Measurements from ENCODE around the gene ZNRF1. TPM values are rescaled to one million over a fixed set of nuclear protein-coding genes. Genes with fewer than 3 reads are reported as not detected.
A peak's percentile ranks its signal among the peaks of the same experiment; 100 is the strongest.

The ZNRF1 gene
- total and polyA plus RNA-seq, 2 of the 13 experiments (the other 11 are each of a cell fraction or from before 2014, with no cell fraction given): 43.9 to 58.7 TPM

- no peak for TF ChIP-seq SNAPC4 (CRISPR knock-in tag; IDR thresholded peaks at IDR 0.05)
- TF ChIP-seq ZNF24 (IDR thresholded peaks at IDR 0.05): no peak
- TF ChIP-seq FOXP1 (IDR thresholded peaks at IDR 0.05): no peak
- no peak for TF ChIP-seq FOXP1 (CRISPR knock-in tag; IDR thresholded peaks at IDR 0.05)
Measured at GRCh38 chr16:75116911-75117245, 118.1 kb downstream of the ZNRF1 start (continued).

- intact Hi-C loops (cut with micrococcal nuclease; ENCODE audit: unreplicated experiment): no loop called here
- CTCF ChIA-PET (ENCODE audit: low intra/inter-chr PET ratio, low total read pairs): no interaction called here
- 10% methylated on average over 6 of the region's 6 CpGs for WGBS (ENCODE audit: low lambda C conversion rate)
- TF ChIP-seq DPF2 (CRISPR knock-in tag; IDR thresholded peaks at IDR 0.05; ENCODE audit: borderline replicate concordance, low read depth) (no peak), GABPA (IDR thresholded peaks at IDR 0.05; ENCODE audit: low read depth, low read length) (no peak), GABPA (CRISPR knock-in tag; IDR thresholded peaks at IDR 0.05; ENCODE audit: low read depth) (peak; percentile 47), ZMYM2 (CRISPR knock-in tag; IDR thresholded peaks at IDR 0.05) (no peak), DR1 (CRISPR knock-in tag; IDR thresholded peaks at IDR 0.05) (no peak), FOXC1 (CRISPR knock-in tag; IDR thresholded peaks at IDR 0.05; ENCODE audit: borderline replicate concordance) (no peak), EP300 (IDR thresholded peaks at IDR 0.05; ENCODE audit: low read depth in 2 of 2, low read length in 2 of 2) (0 out of 4 replicates have a peak, but pooled peaks of 1 of the 2 experiments have one; percentile 33), EP300 (CRISPR knock-in tag; IDR thresholded peaks at IDR 0.05; ENCODE audit: borderline replicate concordance) (no peak), ZNF510 (CRISPR knock-in tag; IDR thresholded peaks at IDR 0.05; ENCODE audit: low read depth) (no peak)
Measured at GRCh38 chr16:75118943-75119539, 120.2 kb downstream of the ZNRF1 start.

More at GRCh38 chr16:75118943-75119539, 120.2 kb downstream of the ZNRF1 start:
- FAIRE-seq (peak; percentile 83), ATAC-seq (peak; percentile 6; the same call in 1 of the 3 replicates), DNase-seq (ENCODE audit: low spot score) (peak; percentile 51)
- Histone ChIP-seq H3K4me3 (replicated peaks in 1 of 3; ENCODE audit: insufficient read depth in 1 of 3, low read depth in 2 of 3, low read length in 3 of 3) (peak overlapping the region; percentile 54 to 57 (median 56); a peak in 4 of 6 replicates), H3K36me3 (replicated peaks in 1 of 2; ENCODE audit: control insufficient read depth in 1 of 2, insufficient read depth in 2 of 2, low read length in 2 of 2) (no peaks in the 10 kb centered on the region; a peak in 1 of 5 replicates), H3K4me2 (ENCODE audit: low read depth, low read length) (peak overlapping the region; percentile 70), H3K27me3 (ENCODE audit: control insufficient read depth in 1 of 2, insufficient read depth in 2 of 2, low read length in 2 of 2) (no peaks in the 10 kb centered on the region; a peak in 1 of 5 replicates), H4K20me1 (ENCODE audit: insufficient read depth, low read length) (no peaks in the 10 kb centered on the region), H3K9me3 (ENCODE audit: low read length) (peaks cover 16% of the 10 kb centered on the region), H3K79me2 (ENCODE audit: insufficient read depth, low read length) (peaks cover 30% of the 10 kb centered on the region), H3K9ac (ENCODE audit: insufficient read depth, low read depth, low read length) (peak overlapping the region; percentile 53), H3K27ac (ENCODE audit: extremely low read length, insufficient read depth, low read length) (peak overlapping the region; percentile 66), H3K4me1 (ENCODE audit: insufficient read depth, low read length) (peaks cover 53% of the 10 kb centered on the region), H2AFZ (ENCODE audit: low read length) (peak overlapping the region; percentile 42)
- BruUV-seq (replicated peaks): no TSS peak
- POLR2A ChIA-PET: interaction anchor here (0.9 to 2.3 kb wide), 4 partner anchors 8 to 127 kb away, joined by 4 to 9 read pairs (median 7); no protein-coding TSS in a partner anchor
- in situ Hi-C loops (cut with HindIII; ENCODE audit: extremely low pct_ligation_motif_present, low pct_unique_long_range_greater_than_20kb): no loop called here

Data from HepG2 (cell line).